WTC11 (cell line): ENCODE data around the gene CTTNBP2.

ENCODE experiments used
- ATF2 ChIP-seq: sonication (generic); formaldehyde crosslinking; IDR thresholded peaks from 2 replicates; pipeline ENCODE4 v1.8.1; 2022; ENCODE audit warnings: low read depth, missing genetic modification reagents, borderline replicate concordance
- CTCF ChIP-seq: fragments of 200-600 bp; IDR thresholded peaks from 2 replicates; pipeline ENCODE4 v1.8.0; 2022; ENCODE audit warnings: antibody characterized with exemption
- E2F1 ChIP-seq: sonication (generic); formaldehyde crosslinking; IDR thresholded peaks from 2 replicates; pipeline ENCODE4 v1.8.0; 2022; ENCODE audit warnings: mild to moderate bottlenecking, missing genetic modification reagents
- HMGXB4 ChIP-seq: sonication (generic); formaldehyde crosslinking; IDR thresholded peaks from 2 replicates; pipeline ENCODE4 v1.8.1; 2023; ENCODE audit warnings: mild to moderate bottlenecking, moderate library complexity, missing genetic modification reagents
- KAT7 ChIP-seq: sonication (generic); formaldehyde crosslinking; IDR thresholded peaks from 2 replicates; pipeline ENCODE4 v1.8.1; 2023; ENCODE audit warnings: missing genetic modification reagents, mild to moderate bottlenecking, borderline replicate concordance
- MAX ChIP-seq: sonication (generic); formaldehyde crosslinking; IDR thresholded peaks from 2 replicates; pipeline ENCODE4 v1.8.0; 2022; ENCODE audit warnings: mild to moderate bottlenecking, missing genetic modification reagents
- OVOL2 ChIP-seq: fragments of 250-450 bp; sonication (Bioruptor Pico); IDR thresholded peaks from 2 replicates; pipeline ENCODE4 v1.9.0; 2021; ENCODE audit warnings: mild to moderate bottlenecking, borderline replicate concordance

- no peak for TF ChIP-seq KAT7 (CRISPR knock-in tag)
- TF ChIP-seq CTCF: no peak
- TF ChIP-seq OVOL2 (CRISPR knock-in tag): no peak
- TF ChIP-seq HMGXB4 (CRISPR knock-in tag): no peak
- TF ChIP-seq ATF2 (CRISPR knock-in tag): no peak
- TF ChIP-seq MAX: no peak
- TF ChIP-seq E2F1 (CRISPR knock-in tag): no peak
Measured at GRCh38 chr7:117711556-117711955, 161.7 kb downstream of the CTTNBP2 start.
